H9 (cell line): ENCODE data around the gene ROM1. TPM values are rescaled to one million over a fixed set of nuclear protein-coding genes. Genes with fewer than 3 reads are reported as not detected.

Source experiments
- DNase-seq: peaks from one replicate; pipeline ENCODE4 v3.0.0-alpha.2; 2017
- H2AFZ ChIP-seq: one replicate; pipeline ENCODE4 v1.6.1; 2013; ENCODE audit warnings: mild to moderate bottlenecking, low read length, control low read depth, moderate library complexity
- H2AK5ac ChIP-seq: 2 replicates; pipeline ENCODE4 v1.6.1; 2013; ENCODE audit warnings: low read length, control low read depth, mixed read lengths; ENCODE audit not compliant: insufficient read length
- H2BK120ac ChIP-seq: one replicate; pipeline ENCODE4 v1.6.1; 2013; ENCODE audit warnings: low read depth, mild to moderate bottlenecking, low read length, control low read depth, inconsistent platforms; ENCODE audit not compliant: poor library complexity, severe bottlenecking
- H2BK12ac ChIP-seq: 2 replicates; pipeline ENCODE4 v1.6.1; 2013; ENCODE audit warnings: low read length, control low read depth, mixed read lengths, low read depth; ENCODE audit not compliant: insufficient read length
- H2BK15ac ChIP-seq: 2 replicates; pipeline ENCODE4 v1.6.1; 2013; ENCODE audit warnings: low read depth, low read length, control low read depth
- H2BK20ac ChIP-seq: one replicate; pipeline ENCODE4 v1.6.1; 2013; ENCODE audit warnings: low read depth, mild to moderate bottlenecking, low read length, control low read depth, inconsistent platforms; ENCODE audit not compliant: poor library complexity, severe bottlenecking
- H2BK5ac ChIP-seq: 2 replicates; pipeline ENCODE4 v1.6.1; 2013; ENCODE audit warnings: low read length, control low read depth, mixed read lengths; ENCODE audit not compliant: insufficient read length
- H3K14ac ChIP-seq: 2 replicates; pipeline ENCODE4 v1.6.1; 2013; ENCODE audit warnings: low read length, control low read depth; ENCODE audit not compliant: insufficient read depth
- H3K18ac ChIP-seq: 2 replicates; pipeline ENCODE4 v1.6.1; 2013; ENCODE audit warnings: low read depth, mild to moderate bottlenecking, mixed read lengths, low read length, control low read depth; ENCODE audit not compliant: insufficient read length
- H3K23ac ChIP-seq: 2 replicates; pipeline ENCODE4 v1.6.1; 2013; ENCODE audit warnings: low read length, control low read depth, mixed read lengths, low read depth; ENCODE audit not compliant: insufficient read length
- H3K23me2 ChIP-seq: 2 replicates; pipeline ENCODE4 v1.6.1; 2013; ENCODE audit warnings: low read depth, mild to moderate bottlenecking, mixed read lengths, low read length, control low read depth; ENCODE audit not compliant: insufficient read length, poor library complexity, severe bottlenecking
- H3K27ac ChIP-seq: 2 replicates; pipeline ENCODE4 v1.5.1; 2013; ENCODE audit warnings: low read length, control low read depth, mixed read lengths, low read depth; ENCODE audit not compliant: insufficient read length
- H3K27me3 ChIP-seq: 2 replicates; pipeline ENCODE4 v1.6.1; 2013; ENCODE audit warnings: low read length, control low read depth, inconsistent platforms; ENCODE audit not compliant: insufficient read depth
- H3K4ac ChIP-seq: 2 replicates; pipeline ENCODE4 v1.6.1; 2013; ENCODE audit warnings: low read depth, mild to moderate bottlenecking, control low read depth, inconsistent platforms, low read length, moderate library complexity
- H3K4me1 ChIP-seq: 2 replicates; pipeline ENCODE4 v1.6.1; 2013; ENCODE audit warnings: low read length, control low read depth, inconsistent platforms; ENCODE audit not compliant: insufficient read depth
- H3K4me2 ChIP-seq: 2 replicates; pipeline ENCODE4 v1.6.1; 2013; ENCODE audit warnings: low read length, control low read depth, mixed read lengths; ENCODE audit not compliant: insufficient read length, insufficient read depth
- H3K56ac ChIP-seq: 2 replicates; pipeline ENCODE4 v1.6.1; 2013; ENCODE audit warnings: low read depth, mild to moderate bottlenecking, mixed read lengths, low read length, control low read depth; ENCODE audit not compliant: insufficient read length
- H3K79me1 ChIP-seq: 2 replicates; pipeline ENCODE4 v1.6.1; 2013; ENCODE audit warnings: low read depth, mild to moderate bottlenecking, moderate library complexity, low read length, control low read depth, inconsistent platforms; ENCODE audit not compliant: insufficient read depth, poor library complexity, severe bottlenecking
- H3K79me2 ChIP-seq: 2 replicates; pipeline ENCODE4 v1.6.1; 2013; ENCODE audit warnings: low read length, control low read depth, inconsistent platforms; ENCODE audit not compliant: insufficient read depth
- H3K9ac ChIP-seq: 2 replicates; pipeline ENCODE4 v1.6.1; 2013; ENCODE audit warnings: low read length, control low read depth, mixed read lengths; ENCODE audit not compliant: insufficient read length; ENCODE audit errors: extremely low read depth
- H3K9me3 ChIP-seq: one replicate; pipeline ENCODE4 v1.6.1; 2013; ENCODE audit warnings: low read depth, low read length, inconsistent platforms; ENCODE audit not compliant: control insufficient read depth
- H3T11ph ChIP-seq: one replicate; pipeline ENCODE4 v1.6.1; 2013; ENCODE audit warnings: mild to moderate bottlenecking, low read length, control low read depth, inconsistent platforms
- H4K20me1 ChIP-seq: one replicate; pipeline ENCODE4 v1.6.1; 2013; ENCODE audit not compliant: control insufficient read depth, insufficient read length, insufficient read depth
- H4K5ac ChIP-seq: 2 replicates; pipeline ENCODE4 v1.6.1; 2013; ENCODE audit warnings: low read depth, mild to moderate bottlenecking, mixed read lengths, low read length, control low read depth; ENCODE audit not compliant: insufficient read length
- H4K8ac ChIP-seq: replicated peaks from 2 replicates; pipeline ENCODE4 v1.6.1; 2013; ENCODE audit warnings: low read length, control low read depth, mixed read lengths, low read depth; ENCODE audit not compliant: insufficient read length
- H4K91ac ChIP-seq: 2 replicates; pipeline ENCODE4 v1.6.1; 2013; ENCODE audit warnings: low read depth, mild to moderate bottlenecking, moderate library complexity, mixed read lengths, low read length, control low read depth; ENCODE audit not compliant: insufficient read length
- H3K27ac Mint-ChIP-seq, 3 experiments: 2 replicates in 2 of 3; 3 replicates in 1 of 3; pipeline ENCODE4 v1.8.0; 2020 to 2021; ENCODE audit warnings: mixed read lengths in 3 of 3, mild to moderate bottlenecking in 1 of 3, moderate library complexity in 1 of 3
- H3K27me3 Mint-ChIP-seq: 2 replicates; pipeline ENCODE4 v1.8.0; 2021; ENCODE audit warnings: low read depth, mild to moderate bottlenecking, moderate library complexity, mixed read lengths
- H3K36me3 Mint-ChIP-seq, 3 experiments: 2 replicates in 2 of 3; 3 replicates in 1 of 3; pipeline ENCODE4 v1.8.0; 2020 to 2021; ENCODE audit warnings: low read depth in 3 of 3, mixed read lengths in 3 of 3; ENCODE audit not compliant: insufficient read depth in 1 of 3
- H3K4me1 Mint-ChIP-seq, 2 experiments: 2 replicates each; pipeline ENCODE4 v1.8.0; 2020; ENCODE audit warnings: mixed read lengths in 2 of 2
- H3K4me3 Mint-ChIP-seq, 2 experiments: 2 replicates in 1 of 2; 3 replicates in 1 of 2; pipeline ENCODE4 v1.8.0; 2020 to 2021; ENCODE audit warnings: mild to moderate bottlenecking in 2 of 2, mixed read lengths in 2 of 2, moderate library complexity in 1 of 2
- H3K9me3 Mint-ChIP-seq, 2 experiments: 2 replicates in 1 of 2; 3 replicates in 1 of 2; pipeline ENCODE4 v1.8.0; 2020; ENCODE audit warnings: mild to moderate bottlenecking in 2 of 2, mixed read lengths in 2 of 2, moderate library complexity in 1 of 2
- WGBS: extraction: QIAGEN DNeasy Blood & Tissue Kit; methylation state at CpG from one replicate; pipeline ENCODE4 v1.1.7; 2013; ENCODE audit warnings: missing lambda C conversion rate, low lambda C conversion rate, mixed read lengths; ENCODE audit not compliant: insufficient read length; ENCODE audit errors: extremely low coverage; 5-methylcytosine and 5-hydroxymethylcytosine counted together
- total RNA-seq: library from RNA; stranded (reverse); gene quantifications from 2 replicates; pipeline ENCODE4 v1.2.1, GENCODE V29; 2021
- TF ChIP-seq, protein P1 (sequence below): fragments of 200-600 bp; sonication (generic); conservative IDR thresholded peaks from 3 replicates; pipeline ENCODE4 v1.8.0; 2021; ENCODE audit warnings: antibody characterized with exemption, mild to moderate bottlenecking

ROM1 gene
- total RNA-seq, 1 experiment from 2014 or later: 0.79 TPM

DNA sequence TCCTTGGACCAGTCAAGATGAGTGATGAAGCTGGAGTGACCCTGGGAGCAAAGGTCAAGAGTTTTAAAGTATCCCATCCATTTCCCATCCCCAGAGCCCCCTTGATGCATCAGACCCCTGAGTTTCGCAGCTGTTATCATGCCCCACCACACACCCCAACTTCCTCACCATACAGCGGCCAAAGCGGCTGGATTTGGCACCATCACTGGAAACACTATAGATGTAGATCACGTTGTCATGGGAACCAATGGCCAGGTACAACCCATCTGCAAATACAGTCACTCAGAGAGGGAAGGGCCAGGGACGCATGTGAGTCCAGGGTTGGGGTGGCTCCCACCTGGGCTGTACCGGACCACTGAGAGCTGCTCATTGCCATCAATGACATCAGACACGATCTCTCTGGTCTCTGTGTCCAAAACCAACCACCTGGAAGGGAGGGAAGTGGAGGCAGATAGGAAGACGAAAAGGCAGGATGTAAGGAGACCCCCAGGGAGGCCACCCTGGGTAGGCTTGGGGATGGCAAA is 9.2 kb upstream of the ROM1 start:
- H2BK120ac ChIP-seq: no peak overlapping the region
- H3K36me3 Mint-ChIP-seq: peaks cover 24 to 39% (median 24%) of the 10 kb centered on the region in 3 experiments
- peaks cover 50 to 70% of the 10 kb centered on the region in 2 experiments for H3K4me1 Mint-ChIP-seq
- no peak overlapping the region for H2BK15ac ChIP-seq
- H4K91ac ChIP-seq: no peak overlapping the region
- H3K27ac Mint-ChIP-seq: no peak overlapping the region
- no peak overlapping the region for H4K5ac ChIP-seq
- H3K23me2 ChIP-seq: peaks cover 4% of the 10 kb centered on the region
- H3K14ac ChIP-seq: no peak overlapping the region
- H3T11ph ChIP-seq: no peak overlapping the region
- no peak overlapping the region for H3K27ac ChIP-seq
- no peak overlapping the region for H3K4me2 ChIP-seq
- H3K79me2 ChIP-seq: no peaks in the 10 kb centered on the region; the same call in 1 of the 2 replicates
- H3K4me3 Mint-ChIP-seq: peak overlapping the region; percentile 90 to 93; a peak in 3 of 5 replicates
- H2BK20ac ChIP-seq: no peak overlapping the region
- H3K9me3 Mint-ChIP-seq: no peaks in the 10 kb centered on the region
- TF ChIP-seq, protein P1, sequence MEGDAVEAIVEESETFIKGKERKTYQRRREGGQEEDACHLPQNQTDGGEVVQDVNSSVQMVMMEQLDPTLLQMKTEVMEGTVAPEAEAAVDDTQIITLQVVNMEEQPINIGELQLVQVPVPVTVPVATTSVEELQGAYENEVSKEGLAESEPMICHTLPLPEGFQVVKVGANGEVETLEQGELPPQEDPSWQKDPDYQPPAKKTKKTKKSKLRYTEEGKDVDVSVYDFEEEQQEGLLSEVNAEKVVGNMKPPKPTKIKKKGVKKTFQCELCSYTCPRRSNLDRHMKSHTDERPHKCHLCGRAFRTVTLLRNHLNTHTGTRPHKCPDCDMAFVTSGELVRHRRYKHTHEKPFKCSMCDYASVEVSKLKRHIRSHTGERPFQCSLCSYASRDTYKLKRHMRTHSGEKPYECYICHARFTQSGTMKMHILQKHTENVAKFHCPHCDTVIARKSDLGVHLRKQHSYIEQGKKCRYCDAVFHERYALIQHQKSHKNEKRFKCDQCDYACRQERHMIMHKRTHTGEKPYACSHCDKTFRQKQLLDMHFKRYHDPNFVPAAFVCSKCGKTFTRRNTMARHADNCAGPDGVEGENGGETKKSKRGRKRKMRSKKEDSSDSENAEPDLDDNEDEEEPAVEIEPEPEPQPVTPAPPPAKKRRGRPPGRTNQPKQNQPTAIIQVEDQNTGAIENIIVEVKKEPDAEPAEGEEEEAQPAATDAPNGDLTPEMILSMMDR: no peak
- no peak overlapping the region for H2AFZ ChIP-seq
- H2BK5ac ChIP-seq: no peak overlapping the region
- no peaks in the 10 kb centered on the region for H3K9me3 ChIP-seq
- H3K27me3 ChIP-seq: peaks cover 12% of the 10 kb centered on the region; the same call in 1 of the 2 replicates
- peaks cover 2% of the 10 kb centered on the region for H4K20me1 ChIP-seq
- H4K8ac ChIP-seq: no peak overlapping the region
- no peak overlapping the region for H2AK5ac ChIP-seq
- H3K4ac ChIP-seq: no peak overlapping the region
- no peak for DNase-seq
- H3K79me1 ChIP-seq: no peaks in the 10 kb centered on the region
- H3K27me3 Mint-ChIP-seq: peaks cover 32% of the 10 kb centered on the region
- H3K9ac ChIP-seq: no peak overlapping the region
- no peak overlapping the region for H3K18ac ChIP-seq
- H3K56ac ChIP-seq: no peak overlapping the region
- H2BK12ac ChIP-seq: no peak overlapping the region
- no CpG with 5 or more reads among the region's 8 CpGs for WGBS
- peaks cover 8% of the 10 kb centered on the region for H3K4me1 ChIP-seq
- no peak overlapping the region for H3K23ac ChIP-seq
